Heart right ventricle (tissue), 16 donors: ENCODE data around the gene NFYC. TPM values are rescaled to one million over a fixed set of nuclear protein-coding genes. Genes with fewer than 3 reads are reported as not detected.
A peak's percentile ranks its signal among the peaks of the same experiment; 100 is the strongest.
"Not testable (repeated sequence)": the region's sequence is repeated elsewhere in the genome, so short reads cannot be mapped to it uniquely, and the experiment has no call there.

Source experiments
- ATAC-seq, 8 donors: fragments of 200-7000 bp; cut with Tn5 transposase; one replicate each; pipeline ENCODE4 v1.9.1; 2020; ENCODE audit warnings: mild to moderate bottlenecking in 8 of 8, moderate library complexity in 8 of 8, moderate number of reproducible peaks in 1 of 8
- DNase-seq, 2 donors: peaks; one replicate each; pipeline ENCODE4 v3.0.0-alpha.2; 2020
- H3K27ac ChIP-seq, 10 donors: fragments of 200-600 bp; sonication (generic) in 2 of 10; one replicate each; pipeline versions ENCODE4 v1.5.0 to v1.8.0; 2020 to 2022; ENCODE audit warnings: mild to moderate bottlenecking in 3 of 10
- H3K27me3 ChIP-seq, 7 donors: fragments of 200-600 bp; one replicate each; pipeline ENCODE4 v1.8.0; 2021 to 2022; ENCODE audit warnings: mild to moderate bottlenecking in 2 of 7
- H3K36me3 ChIP-seq, 9 donors: fragments of 200-600 bp; sonication (generic) in 1 of 9; one replicate each; pipeline versions ENCODE4 v1.5.0 to v1.8.0; 2020 to 2022; ENCODE audit warnings: mild to moderate bottlenecking in 2 of 9
- H3K4me1 ChIP-seq, 9 donors: fragments of 200-600 bp; sonication (generic) in 1 of 9; one replicate each; pipeline versions ENCODE4 v1.5.0 to v1.8.0; 2020 to 2022; ENCODE audit warnings: mild to moderate bottlenecking in 4 of 9
- H3K4me3 ChIP-seq, 10 donors: fragments of 200-600 bp; sonication (generic) in 2 of 10; one replicate each; pipeline versions ENCODE4 v1.5.0 to v1.8.0; 2020 to 2022; ENCODE audit warnings: mild to moderate bottlenecking in 7 of 10, moderate library complexity in 2 of 10
- H3K9me3 ChIP-seq, 11 donors: fragments of 200-600 bp in 10 of 11; sonication (generic) in 2 of 11; one replicate each; pipeline versions ENCODE4 v1.5.0 to v1.8.0; 2013 to 2022; ENCODE audit warnings: mild to moderate bottlenecking in 2 of 11, control low read depth in 1 of 11, moderate library complexity in 1 of 11
- WGBS, 2 donors: extraction: QIAGEN DNeasy Blood & Tissue Kit; methylation state at CpG; one replicate each; pipeline ENCODE4 v1.1.7; 2013; ENCODE audit warnings: inconsistent platforms in 1 of 2; 5-methylcytosine and 5-hydroxymethylcytosine counted together
- intact Hi-C, 10 donors: fragments of 100-400 bp; cut with DNase I; formaldehyde crosslinking; loops; one replicate each; pipeline versions ENCODE4 v1.11.1 to v1.14.2; 2022
- polyA plus RNA-seq, 2 donors: library from polyadenylated mRNA; stranded (reverse); fragments of 200-250 nt; gene quantifications; one replicate each; pipeline ENCODE4 v1.2.3, GENCODE V29; 2013
- total RNA-seq, 10 donors: library from RNA; stranded (reverse); fragmentation: NEBNext Ultra II Directional in 3 of 10; extraction: Animal tissue kit (Norgen Biotek cat#: 25700) in 3 of 10; gene quantifications; one replicate each; pipeline versions ENCODE4 v1.2.1 to v1.2.4, GENCODE V29; 2021 to 2023
- TF ChIP-seq, protein P1 (sequence below), 9 donors: fragments of 200-600 bp; sonication (generic) in 2 of 9; IDR thresholded peaks; one replicate each; pipeline versions ENCODE4 v1.5.0 to v1.8.0; 2021 to 2022; ENCODE audit warnings: antibody characterized with exemption in 9 of 9, mild to moderate bottlenecking in 5 of 9, moderate library complexity in 1 of 9
- donor health status: Arrhythmogenic right ventricular cardiomyopathy.
- donor health status: ischemic (EF 13 %, LVEDD 7.1; RV severe dilation, severe dysfunction).
- donor health status: healthy with polysubstance abuse.
- donor health status: DM: no; HTN: yes; CAD: no.
- donor health status: DM: no; HTN: no; CAD: no.
- donor health status: ischemic (EF 25% LVEDD 6.9; RV normal size, moderate dysfunction).
- donor health status: ischemic (EF 25% LVEDD 5.7; RV mildly dilated, moderate dysfunction).
- donor health status: healthy.
- donor health status: DM: yes; HTN: yes; CAD: no.
- donor health status: Ischemic cardiomyopathy.
- donor health status: ischemic (EF 35%, LVEDD 5.7; RV mildly dilated, moderate dysfunction).
- donor health status: nonischemic (EF 11% LVEDD 7.7; RV severe dilation, severe dysfunction).
- donor health status: DM: yes; HTN: yes; CAD: no.
- donor health status: PGD.
- donor health status: ischemic (EF 29% LVEDD 5.4; RV normal size, mild dysfunction).
- donor health status: nonischemic (EF 23%, LVEDD 6.1; RV moderate dilation, normal function).

NFYC gene
- total and polyA plus RNA-seq, 12 donors, result 49.9 to 84.7 (median 71.7) TPM

DNA sequence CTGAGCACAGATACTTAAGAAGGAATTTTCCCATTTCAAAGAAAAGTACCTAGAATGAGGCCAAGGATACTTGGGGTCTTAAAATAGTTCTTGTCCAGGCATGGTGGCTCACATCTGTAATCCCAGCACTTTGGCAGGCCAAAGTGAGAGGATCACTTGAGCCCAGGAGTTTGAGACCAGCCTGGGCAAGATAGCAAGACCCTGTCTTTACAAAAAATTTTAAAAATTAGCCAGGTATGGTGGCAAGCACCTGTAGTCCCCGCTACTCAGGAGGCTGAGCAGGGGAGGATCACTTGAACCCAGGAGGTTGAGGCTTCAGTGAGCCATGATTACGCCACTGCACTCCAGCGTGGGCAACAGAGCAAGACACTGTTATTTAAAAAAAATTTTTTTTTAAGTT, 29.0 kb downstream of the NFYC start:
- ATAC-seq (no peak), DNase-seq (no peak)
- H3K27me3 ChIP-seq, result no peaks in the 10 kb centered on the region
- WGBS, 2 donors, result 95 to 96% methylated on average over 3 of the region's 3 CpGs
- TF ChIP-seq, protein P1, sequence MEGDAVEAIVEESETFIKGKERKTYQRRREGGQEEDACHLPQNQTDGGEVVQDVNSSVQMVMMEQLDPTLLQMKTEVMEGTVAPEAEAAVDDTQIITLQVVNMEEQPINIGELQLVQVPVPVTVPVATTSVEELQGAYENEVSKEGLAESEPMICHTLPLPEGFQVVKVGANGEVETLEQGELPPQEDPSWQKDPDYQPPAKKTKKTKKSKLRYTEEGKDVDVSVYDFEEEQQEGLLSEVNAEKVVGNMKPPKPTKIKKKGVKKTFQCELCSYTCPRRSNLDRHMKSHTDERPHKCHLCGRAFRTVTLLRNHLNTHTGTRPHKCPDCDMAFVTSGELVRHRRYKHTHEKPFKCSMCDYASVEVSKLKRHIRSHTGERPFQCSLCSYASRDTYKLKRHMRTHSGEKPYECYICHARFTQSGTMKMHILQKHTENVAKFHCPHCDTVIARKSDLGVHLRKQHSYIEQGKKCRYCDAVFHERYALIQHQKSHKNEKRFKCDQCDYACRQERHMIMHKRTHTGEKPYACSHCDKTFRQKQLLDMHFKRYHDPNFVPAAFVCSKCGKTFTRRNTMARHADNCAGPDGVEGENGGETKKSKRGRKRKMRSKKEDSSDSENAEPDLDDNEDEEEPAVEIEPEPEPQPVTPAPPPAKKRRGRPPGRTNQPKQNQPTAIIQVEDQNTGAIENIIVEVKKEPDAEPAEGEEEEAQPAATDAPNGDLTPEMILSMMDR (IDR thresholded peaks at IDR 0.05), result no peak
- H3K36me3 ChIP-seq, result peaks cover 0 to 28% (median 0%) of the 10 kb centered on the region in 9 donors
- peaks cover 0 to 97% (median 74%) of the 10 kb centered on the region in 9 donors for H3K4me1 ChIP-seq
- intact Hi-C loops, result no loop called here
- no peak overlapping the region for H3K27ac ChIP-seq
- no peaks in the 10 kb centered on the region for H3K9me3 ChIP-seq
- H3K4me3 ChIP-seq, result no peak overlapping the region

DNA sequence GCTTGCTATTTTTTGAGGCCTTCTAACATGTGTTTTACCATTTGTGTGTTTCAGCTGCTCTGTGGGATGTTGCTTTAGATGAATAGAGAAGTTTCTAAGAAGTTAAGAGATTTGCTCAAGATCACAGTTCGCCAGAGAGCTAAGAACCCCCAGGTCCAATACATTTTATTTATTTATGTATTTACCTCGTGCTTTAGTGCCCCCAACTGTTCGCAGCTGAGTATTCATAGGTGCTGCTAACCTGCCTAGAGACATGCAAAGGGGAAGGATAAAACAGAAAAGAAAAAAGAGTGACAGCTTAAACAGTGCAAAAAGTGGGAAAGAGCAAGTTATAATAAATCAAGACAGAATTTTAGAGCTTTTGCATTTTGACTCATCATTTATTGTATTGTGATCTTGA, 31.1 kb downstream of the NFYC start:
- no peak for ATAC-seq
- DNase-seq, result no peak
- Histone ChIP-seq H3K27ac (no peak overlapping the region), H3K4me3 (no peak overlapping the region), H3K4me1 (peaks cover 0 to 83% (median 57%) of the 10 kb centered on the region in 9 donors), H3K36me3 (peaks cover 0 to 28% (median 0%) of the 10 kb centered on the region in 9 donors), H3K9me3 (no peaks in the 10 kb centered on the region), H3K27me3 (no peaks in the 10 kb centered on the region)
- intact Hi-C loops, result no loop called here
- TF ChIP-seq, protein P1 (IDR thresholded peaks at IDR 0.05), result peak in 1 of 9 donors; percentile 9
- 63 to 73% methylated on average over 3 of the region's 3 CpGs for WGBS, 2 donors

DNA sequence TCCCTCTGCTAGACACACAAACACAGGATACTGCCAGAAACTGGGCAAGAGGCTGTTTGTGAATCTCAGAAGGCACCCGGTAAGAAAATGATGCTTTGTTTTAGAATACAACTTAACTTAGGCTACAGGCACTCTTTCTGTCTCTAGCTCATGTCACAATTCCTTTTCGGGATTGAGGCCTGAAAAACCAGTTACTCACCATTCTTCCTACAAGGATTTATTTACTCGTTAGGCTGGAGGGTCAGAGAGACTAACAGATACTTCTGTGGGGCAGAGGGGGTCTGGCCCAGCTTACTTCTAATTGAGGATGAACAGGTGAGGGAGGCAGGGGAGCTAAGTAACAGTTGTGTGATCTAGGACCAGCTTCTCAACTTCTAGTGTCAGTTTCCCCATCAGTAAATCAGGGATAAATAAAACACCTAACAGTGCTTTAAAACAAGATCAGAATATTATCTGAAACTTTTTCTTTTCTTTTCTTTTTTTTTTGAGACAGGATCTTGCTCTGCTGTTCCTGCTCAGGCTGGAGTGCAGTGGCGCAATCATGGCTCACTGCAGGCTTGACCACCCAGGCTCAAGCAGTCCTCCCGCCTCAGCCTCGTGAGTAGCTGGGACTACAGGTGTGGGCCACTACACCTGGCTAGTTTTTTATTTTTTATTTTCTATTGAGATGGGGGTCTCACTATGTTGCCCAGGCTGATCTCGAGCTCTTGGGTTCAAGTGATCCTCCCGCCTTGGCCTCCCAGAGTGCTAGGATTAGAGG, 31.9 kb downstream of the NFYC start:
- ATAC-seq (no peak), DNase-seq (no peak)
- WGBS, 2 donors, result 79 to 83% methylated on average over 8 of the region's 8 CpGs
- Histone ChIP-seq H3K27me3 (no peaks in the 10 kb centered on the region), H3K27ac (no peak overlapping the region), H3K4me3 (no peak overlapping the region), H3K4me1 (peaks cover 0 to 83% (median 52%) of the 10 kb centered on the region in 9 donors), H3K36me3 (peaks cover 0 to 32% (median 0%) of the 10 kb centered on the region in 9 donors), H3K9me3 (no peaks in the 10 kb centered on the region)
- TF ChIP-seq, protein P1 (IDR thresholded peaks at IDR 0.05), result no peak
- intact Hi-C loops, result no loop called here

DNA sequence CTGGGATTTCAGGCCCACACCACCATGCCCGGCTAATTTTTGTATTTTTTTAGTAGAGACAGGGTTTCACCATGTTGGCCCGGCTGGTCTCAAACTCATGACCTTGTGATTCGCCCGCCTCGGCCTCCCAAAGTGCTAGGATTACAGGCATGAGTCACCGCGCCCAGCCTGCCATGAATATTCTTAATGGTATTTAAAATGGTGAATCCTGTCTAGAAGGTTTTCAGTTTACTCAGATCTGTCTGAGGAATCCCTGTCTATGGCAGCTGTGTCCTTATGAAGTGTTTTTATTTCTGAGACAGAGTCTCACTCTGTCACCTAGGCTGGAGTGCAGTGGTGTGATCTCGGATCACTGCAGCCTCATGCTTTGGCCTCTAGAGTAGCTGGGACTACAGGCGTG, 36.2 kb downstream of the NFYC start:
- 85 to 93% methylated on average over 9 of the region's 9 CpGs for WGBS, 2 donors
- intact Hi-C loops, ATAC-seq, DNase-seq, H3K27me3 ChIP-seq, H3K27ac ChIP-seq, H3K4me3 ChIP-seq, H3K9me3 ChIP-seq: not testable (repeated sequence)
- Histone ChIP-seq H3K4me1 (peaks cover 0 to 68% (median 47%) of the 10 kb centered on the region in 9 donors), H3K36me3 (peaks cover 0 to 33% (median 0%) of the 10 kb centered on the region in 9 donors)

DNA sequence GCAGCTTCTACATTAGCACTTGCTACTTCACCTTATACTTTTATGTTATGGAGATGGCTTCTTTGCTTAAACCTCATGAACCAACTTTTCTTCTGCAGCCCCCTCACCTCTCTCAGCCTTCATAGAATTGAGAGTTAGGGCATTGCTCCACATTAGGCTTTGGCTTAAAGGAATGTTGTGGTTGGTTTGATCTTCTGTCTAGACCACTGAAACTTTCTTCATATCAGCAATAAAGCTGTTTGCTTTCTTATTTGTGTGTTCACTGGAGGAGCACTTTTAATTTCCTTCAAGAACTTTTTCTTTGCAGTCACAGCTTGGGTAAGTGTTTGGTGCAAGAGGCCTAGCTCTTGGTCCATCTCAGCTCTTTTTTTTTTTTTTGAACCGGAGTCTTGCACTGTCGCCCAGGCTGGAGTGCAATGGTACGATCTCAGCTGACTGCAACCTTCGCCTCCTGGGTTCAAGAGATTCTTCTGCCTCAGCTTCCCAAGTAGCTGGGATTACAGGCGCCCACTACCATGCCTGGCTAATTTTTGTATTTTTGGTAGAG, 37.9 kb downstream of the NFYC start:
- peaks cover 0 to 68% (median 43%) of the 10 kb centered on the region in 9 donors for H3K4me1 ChIP-seq
- DNase-seq, H3K27me3 ChIP-seq, H3K27ac ChIP-seq, intact Hi-C loops, H3K9me3 ChIP-seq, ATAC-seq, H3K4me3 ChIP-seq: not testable (repeated sequence)
- H3K36me3 ChIP-seq, result peaks cover 0 to 16% (median 0%) of the 10 kb centered on the region in 9 donors
- 85% methylated on average over 5 of the region's 5 CpGs for WGBS, 2 donors
